ENCODE results near the gene LEPROT.
"Not testable (repeated sequence)": the region's sequence is repeated elsewhere in the genome, so short reads cannot be mapped to it uniquely, and the experiment has no call there.

The LEPROT gene

DNA sequence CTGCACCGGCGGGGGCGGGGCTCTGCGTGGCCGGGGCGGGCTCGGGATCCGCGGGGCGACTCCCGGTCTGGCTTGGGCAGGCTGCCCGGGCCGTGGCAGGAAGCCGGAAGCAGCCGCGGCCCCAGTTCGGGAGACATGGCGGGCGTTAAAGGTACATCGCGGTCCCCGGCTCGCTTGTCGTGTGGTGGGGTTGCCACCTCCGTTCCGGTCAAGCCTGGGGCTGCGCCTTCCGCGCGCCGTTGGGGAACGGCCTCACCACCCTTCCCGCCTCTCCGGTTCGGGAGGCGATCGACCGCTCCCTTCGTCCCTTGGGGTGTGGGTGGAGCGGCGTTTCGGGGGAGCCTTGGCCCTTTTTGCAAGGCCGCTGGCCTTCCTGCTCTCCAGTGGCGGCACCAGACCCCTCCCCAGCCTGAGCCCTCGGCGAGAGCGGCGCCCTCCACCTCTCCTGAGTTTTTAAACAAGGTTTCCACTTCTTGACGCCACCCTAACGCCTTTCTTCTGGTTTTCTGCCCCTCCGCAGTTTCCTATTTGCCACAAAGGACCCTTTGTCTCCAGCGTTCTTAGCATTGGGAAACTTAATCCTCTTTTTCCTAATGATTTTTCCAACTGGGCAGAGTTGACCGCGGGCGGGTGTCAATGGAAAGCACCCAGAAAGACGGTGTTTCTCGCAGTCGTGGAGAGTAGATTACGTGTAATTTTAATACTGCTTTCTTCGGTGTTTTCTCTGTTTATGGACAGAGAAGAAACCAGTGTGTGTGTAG lies at the start of gene LEPROT, which contains the start of gene LEPR:
TSS of gene LEPROT (plus strand) at position 79 of the 761 bp plus-strand sequence. CDS start at position 136, 57 bp downstream.
TSS of gene LEPR (plus strand) at position 79 of the 761 bp plus-strand sequence. CDS start 144,898 bp downstream, outside the sequence.
- DNase-seq = peak; percentile 100

DNA sequence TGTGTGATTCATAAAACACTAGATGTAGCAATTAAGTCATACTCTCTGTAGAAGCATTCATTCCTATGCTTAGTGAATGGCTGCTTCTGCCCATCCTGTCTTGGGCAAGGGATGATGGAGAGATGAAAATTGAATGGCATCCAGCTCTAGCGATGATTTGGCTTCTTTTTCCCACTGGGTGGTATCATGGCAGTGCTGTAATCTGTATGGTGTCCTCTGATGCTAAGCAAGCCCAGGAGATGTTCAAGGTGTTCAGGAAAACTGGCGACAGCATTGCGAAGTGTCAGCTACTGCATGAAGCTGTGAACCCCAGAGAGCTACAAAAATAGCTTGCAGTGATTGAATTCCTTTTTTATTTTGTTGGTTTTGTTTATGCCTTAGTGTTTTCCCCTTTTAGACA lies 48.9 kb upstream of the LEPROT start:
- no peak for DNase-seq

- DNase-seq = peak; percentile 29
These were observed 47.9 kb upstream of the LEPROT start for GRCh38 chr1:65372557-65372956.

DNA sequence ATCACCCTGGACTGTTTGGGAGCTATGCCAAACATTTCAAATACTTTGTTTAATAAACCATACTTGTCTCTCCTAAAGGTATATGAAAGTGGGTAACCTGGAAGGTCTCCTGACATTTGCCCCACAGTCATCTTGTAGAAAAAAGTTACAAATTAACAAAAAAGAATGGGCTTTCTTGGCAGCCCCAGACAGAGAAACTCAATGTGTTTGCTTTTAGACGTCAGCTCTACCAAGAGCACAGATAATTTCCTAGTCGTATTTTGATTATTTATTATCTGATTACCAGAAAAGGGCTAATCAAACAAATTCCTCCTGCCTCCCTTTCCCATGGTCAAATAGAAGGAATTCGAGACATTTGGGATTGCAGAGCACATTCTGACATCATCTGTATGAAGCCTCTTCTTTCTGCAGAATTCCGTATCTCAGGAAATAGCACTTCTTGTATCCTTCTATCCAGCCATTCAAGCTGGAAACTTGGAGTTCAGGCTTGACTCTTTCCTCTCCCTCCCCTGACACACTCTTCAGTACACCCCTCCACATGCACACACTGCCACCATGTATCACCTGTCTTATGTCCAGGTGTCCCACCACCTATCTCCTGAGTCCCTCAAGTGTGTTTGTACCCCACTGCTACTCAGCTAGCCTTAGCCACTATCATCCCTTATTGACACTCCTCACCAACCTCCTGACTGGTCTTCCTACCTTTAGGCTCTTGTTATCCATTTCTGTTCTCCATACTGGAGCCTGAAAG lies 42.8 kb upstream of the LEPROT start:
- DNase-seq = no peak

GRCh38 chr1:65378247-65378946 lies 42.1 kb upstream of the LEPROT start:
- DNase-seq = no peak

DNA sequence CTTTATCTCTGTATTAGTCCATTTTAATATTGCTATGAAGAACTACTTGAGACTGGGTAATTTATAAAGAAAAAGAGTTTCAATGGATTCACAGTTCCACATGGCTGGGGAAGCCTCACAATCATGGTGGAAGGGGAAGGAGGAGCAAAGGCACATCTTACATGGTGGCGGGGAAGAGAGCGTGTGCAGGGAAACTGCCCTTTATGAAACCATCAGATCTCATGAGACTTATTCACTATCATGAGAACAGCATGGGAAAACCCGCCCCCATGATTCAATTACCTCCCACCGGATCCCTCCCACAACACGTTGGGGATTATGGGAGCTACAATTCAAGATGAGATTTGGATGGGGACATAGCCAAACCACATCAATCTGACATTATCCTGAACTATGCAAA lies 36.0 kb upstream of the LEPROT start:
- not testable (repeated sequence) for DNase-seq

DNA sequence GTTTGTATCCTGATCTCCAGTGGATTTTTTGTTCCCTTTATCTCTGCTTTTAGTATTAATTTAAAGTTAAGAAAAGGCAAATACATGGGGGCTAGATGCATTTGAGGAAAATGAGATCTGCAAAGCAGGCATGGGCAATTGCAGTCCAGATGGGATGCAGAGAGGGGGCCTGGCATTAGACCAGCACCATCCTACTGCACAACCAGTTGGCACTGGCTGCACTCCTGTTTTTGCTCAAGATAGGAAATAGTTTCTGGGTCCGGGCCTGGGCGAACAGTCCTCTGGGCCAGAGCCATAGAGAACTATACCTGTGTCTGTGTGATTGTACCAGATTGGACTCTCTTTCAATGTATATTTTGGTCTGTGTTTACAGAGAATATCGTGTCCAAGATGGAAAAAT lies 34.0 kb upstream of the LEPROT start:
- no peak for DNase-seq

DNA sequence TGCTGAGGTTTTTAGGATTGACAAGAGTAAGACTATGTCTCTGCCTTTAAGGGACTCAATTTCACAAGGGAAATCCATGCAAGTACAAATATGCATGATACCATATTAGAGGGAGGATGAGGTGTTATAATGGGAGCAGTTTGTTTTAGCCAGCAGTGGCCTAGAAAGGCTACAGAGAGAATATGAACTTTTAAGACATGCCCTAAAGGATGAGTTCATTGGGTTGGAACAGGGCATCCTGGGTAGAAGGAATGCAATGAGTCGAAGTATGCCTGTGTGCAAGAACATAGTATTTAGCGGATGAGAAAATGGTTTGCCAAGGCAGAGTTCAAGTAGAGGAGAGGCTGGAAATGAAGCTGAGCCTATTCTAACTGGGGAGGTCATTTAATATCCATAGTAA lies 32.6 kb upstream of the LEPROT start:
- DNase-seq = no peak

DNA sequence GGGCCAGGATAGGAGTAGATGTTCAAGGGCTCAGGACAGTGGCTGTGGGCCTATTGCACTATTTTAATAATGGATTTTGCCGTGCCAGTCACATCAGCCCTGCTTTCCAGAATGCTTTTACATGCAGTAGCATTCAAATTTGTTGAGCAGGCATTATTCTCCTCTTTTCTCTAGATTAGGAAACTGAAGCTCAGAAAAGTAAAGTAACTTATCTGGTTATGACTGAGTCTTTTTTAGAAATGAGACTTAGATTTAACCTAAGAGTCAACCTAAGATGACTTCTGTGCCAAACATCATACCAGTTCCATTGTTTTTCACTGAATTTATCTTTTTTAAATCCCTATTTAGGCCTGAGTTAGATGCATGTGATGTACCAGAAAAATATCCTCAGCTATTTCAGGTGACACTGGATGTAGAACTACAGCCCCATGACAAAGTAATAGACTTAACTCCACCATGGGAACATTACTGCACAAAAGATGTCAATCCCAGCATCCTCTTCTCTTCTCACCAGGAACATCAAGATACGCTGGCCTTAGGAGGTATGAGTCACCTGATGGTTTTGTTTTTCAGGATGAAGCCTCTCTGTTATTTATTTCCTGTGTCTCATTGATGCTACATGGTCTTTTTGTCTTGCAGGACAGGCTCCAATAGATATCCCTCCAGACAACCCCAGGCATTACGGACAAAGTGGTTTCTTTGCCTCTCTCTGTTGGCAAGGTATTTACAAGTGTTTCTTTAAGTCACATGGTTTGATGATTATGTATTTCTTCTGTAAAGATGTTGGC lies 31.4 kb upstream of the LEPROT start:
- DNase-seq = peak; percentile 20

GRCh38 chr1:65392497-65392896 lies 28.0 kb upstream of the LEPROT start:
- DNase-seq = no peak

DNA sequence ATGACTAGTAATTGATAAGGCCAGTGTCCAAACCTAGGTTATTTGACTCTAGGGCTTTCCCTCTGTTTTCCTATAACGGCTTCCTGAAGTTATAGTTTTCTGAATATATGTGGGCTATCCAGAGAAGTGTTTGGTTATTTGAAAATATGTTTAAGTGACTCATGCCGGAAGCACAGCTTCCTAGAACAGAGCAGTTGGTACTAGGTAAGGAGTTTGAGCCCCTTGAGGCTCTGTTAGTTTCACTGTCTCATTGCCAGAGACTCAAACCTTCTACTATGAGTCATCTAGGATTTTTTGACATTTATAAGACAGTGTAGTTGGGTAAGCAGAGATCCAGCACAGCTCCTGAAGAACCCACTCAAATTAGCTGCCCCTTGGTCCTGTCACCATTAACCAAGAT lies 27.1 kb upstream of the LEPROT start:
- DNase-seq = no peak

DNA sequence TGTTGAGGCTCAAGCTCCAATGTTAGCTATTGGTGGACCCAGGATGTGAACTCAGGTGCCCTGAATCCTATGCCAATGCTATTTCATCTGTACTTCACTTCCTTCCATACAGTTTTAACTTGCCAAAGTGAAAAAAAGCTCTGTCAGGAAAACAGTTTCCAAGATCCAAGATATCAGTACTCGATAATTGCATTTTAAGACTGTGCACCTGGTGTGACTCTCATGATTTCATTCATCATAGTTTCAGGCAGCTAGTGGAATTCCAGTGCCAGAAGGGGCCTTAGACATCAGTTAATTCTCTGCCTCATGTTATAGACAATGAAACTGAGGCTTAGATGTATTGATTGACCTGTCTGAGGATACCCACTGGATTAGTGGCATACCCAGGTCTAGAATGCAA lies 26.5 kb upstream of the LEPROT start:
- DNase-seq = no peak

DNA sequence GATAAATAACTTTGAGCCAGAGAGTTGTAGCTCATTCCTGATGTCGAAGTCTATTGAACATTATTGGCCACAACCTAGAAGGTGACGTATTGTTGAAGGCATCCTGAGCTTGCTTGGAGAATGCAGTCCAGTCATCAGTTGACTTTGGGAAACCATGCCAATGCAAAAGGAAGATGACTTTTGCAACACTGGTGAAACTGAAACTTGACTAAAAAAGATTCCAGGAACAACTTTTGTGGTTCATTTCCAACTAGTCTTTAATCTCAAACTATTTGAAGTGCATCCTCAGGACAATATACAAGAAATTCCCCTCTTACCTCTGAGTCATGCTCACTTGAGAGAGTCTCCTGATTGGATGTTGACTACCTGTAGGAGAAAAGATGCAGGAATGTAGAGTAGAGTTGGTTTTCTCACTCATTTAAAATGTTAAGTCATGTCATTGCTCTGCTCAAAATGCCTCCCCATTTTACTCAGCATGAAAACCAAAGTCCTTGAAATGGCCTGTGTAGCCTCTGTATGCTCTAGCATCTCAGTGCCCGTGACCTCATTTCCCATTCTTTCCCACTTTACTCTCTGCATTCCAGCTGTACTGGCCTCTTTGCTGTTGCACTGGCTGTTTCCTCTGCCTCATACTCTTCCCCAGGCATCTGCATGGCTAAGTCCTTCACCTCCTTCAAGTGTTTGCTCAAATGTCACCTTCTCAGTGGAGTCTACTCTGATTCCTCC lies 24.4 kb upstream of the LEPROT start:
- peak; percentile 76 for DNase-seq

DNA sequence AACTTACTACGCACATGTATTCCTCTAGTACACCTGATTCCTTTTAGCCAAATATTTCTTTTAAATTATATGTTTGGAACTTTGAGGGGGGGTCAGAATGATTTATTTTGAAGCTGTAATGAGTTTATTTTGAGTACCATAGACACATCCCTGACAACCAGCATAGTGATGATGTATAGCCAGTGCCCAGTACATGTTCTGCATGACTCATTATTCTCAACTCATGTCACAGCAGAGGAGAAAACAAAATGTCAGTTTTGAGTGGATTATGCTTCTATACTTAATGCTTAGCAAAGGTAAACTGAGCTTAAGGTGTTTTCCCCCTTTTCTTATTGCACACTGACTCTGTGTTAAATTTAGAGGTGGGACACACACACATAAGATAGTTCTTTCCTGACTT lies 22.4 kb upstream of the LEPROT start:
- DNase-seq = no peak

DNA sequence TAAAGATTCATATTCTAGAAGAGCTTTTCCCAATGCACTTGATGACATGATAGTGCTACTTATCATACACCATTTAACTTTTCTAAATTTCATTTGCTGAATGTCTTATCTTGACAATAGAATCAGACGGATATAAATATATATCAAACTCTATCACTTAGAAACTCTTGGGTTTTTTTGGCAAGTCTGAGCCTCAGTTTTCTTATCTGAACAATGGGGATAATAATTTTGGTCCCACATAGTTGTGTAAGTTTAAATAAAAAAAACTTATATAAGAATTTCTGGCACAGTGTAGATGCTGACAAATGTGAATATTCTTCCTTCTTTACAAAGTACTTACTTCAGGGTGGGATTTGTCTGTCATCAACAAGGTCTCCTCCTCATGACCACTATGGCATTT lies 21.5 kb upstream of the LEPROT start:
- DNase-seq = no peak

DNA sequence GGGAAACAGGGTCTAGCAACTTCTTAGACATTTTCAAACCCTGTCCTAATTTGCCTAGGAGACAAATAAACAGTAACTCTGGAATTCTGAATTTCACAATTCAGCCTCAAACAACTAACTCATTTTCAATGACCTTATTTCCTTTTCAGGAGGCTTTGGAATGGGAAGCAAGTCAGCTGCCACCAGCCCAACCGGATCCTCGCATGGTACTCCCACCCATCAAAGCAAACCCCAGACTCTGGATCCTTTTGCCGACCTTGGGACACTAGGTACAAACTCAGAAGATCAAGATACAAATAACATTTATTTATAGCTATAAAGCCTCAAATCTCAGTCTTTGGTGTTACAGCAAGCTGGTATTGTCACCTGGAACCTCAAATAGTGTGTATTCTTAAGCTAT lies 18.9 kb upstream of the LEPROT start:
- DNase-seq = no peak

DNA sequence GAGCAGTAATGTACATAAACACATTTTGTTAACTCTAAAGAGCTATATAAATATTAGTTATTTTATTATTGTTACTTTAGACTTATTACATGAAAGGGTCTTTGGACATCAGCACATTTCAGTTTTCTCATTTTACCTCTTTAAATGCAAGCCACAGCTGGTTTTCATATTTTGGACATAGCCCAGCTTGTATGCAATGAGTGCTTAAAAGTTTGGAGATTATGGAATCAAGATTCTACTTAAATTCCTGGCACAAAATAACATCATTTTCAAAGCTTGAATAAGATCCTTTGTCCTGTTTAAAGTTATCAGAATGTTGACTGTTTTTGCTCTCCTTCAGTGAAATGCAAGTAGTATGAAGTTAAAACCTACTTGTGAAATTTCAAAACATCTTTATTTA lies 15.5 kb upstream of the LEPROT start:
- DNase-seq = no peak

DNA sequence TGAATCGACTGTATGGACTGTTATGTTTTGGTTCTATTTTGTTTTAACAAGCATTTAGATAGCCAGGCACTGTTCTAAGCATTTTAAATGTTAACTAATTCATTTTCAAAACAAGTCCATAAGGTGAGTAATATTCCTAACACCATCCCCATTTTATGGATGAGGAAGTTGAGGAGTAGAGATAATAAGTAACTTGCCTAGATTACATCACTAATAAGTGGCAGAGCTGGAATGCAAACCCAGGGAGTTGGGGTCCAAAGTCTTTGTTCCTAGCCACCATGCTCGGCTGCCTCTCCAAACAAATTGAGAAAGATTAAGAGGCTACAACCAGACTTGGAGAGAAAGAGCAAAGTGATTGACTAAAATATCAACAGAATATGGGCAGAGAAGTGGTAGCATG lies 12.6 kb upstream of the LEPROT start:
- no peak for DNase-seq

DNA sequence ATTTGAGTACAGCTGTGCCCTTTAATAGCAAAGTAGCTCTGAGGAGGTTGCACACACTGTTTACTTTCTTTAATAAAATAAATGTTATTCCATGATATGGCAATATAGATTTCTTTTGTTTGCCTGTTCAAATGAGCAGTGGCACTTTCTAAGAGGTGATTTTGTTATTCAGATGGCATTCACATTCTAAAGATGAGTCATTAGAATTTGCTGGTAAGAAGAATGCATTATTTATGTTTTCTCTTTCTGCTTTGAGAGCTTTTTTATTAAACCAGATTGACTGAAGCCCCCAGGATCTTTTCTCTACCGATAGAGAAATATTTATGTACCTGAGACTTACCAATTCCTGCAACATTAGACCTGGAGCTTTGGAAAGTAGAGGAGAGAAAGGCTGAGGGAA lies 11.2 kb upstream of the LEPROT start:
- no peak for DNase-seq

- no peak for DNase-seq
These were observed 10.6 kb upstream of the LEPROT start for GRCh38 chr1:65409816-65410326.

GRCh38 chr1:65412256-65412983 lies 8.0 kb upstream of the LEPROT start:
- no peak for DNase-seq

Measured in DMS53 (cell line).